NCI-H2227 treated with DMSO at 0.1 percent for 48 hours (cell line): Measurements from ENCODE around the gene PSMD5.
"Not testable (repeated sequence)": the region's sequence is repeated elsewhere in the genome, so short reads cannot be mapped to it uniquely, and the experiment has no call there.

Source experiments
- DNase-seq: peaks from one replicate; lab custom pipeline; 2025; lab: John Stamatoyannopoulos, UW

The PSMD5 gene

GRCh38 chr9:120807607-120808379 lies 34.9 kb downstream of the PSMD5 start:
- DNase-seq: no peak

GRCh38 chr9:120804784-120805363 lies 37.8 kb downstream of the PSMD5 start:
- not testable (repeated sequence) for DNase-seq

GRCh38 chr9:120801441-120801840 lies 41.3 kb downstream of the PSMD5 start:
- no peak for DNase-seq

GRCh38 chr9:120792898-120793765 lies 49.6 kb downstream of the PSMD5 start, which contains the start of gene FBXW2:
TSS of gene FBXW2 (minus strand) at chr9:120793416. CDS start at chr9:120788258, 5,158 bp downstream.
- DNase-seq: peak; percentile 45

GRCh38 chr9:120791161-120791560 lies 51.6 kb downstream of the PSMD5 start:
- DNase-seq: no peak

GRCh38 chr9:120787933-120788332 lies 54.8 kb downstream of the PSMD5 start:
- no peak for DNase-seq

- no peak for DNase-seq
Measured at GRCh38 chr9:120783602-120784047, 59.1 kb downstream of the PSMD5 start.

GRCh38 chr9:120781236-120781635 lies 61.5 kb downstream of the PSMD5 start:
- DNase-seq: no peak

- DNase-seq: no peak
Measured at GRCh38 chr9:120780367-120780766, 62.4 kb downstream of the PSMD5 start.

- no peak for DNase-seq
Measured at GRCh38 chr9:120779227-120779626, 63.5 kb downstream of the PSMD5 start.

GRCh38 chr9:120778758-120779157 lies 64.0 kb downstream of the PSMD5 start:
- DNase-seq: no peak

- DNase-seq: no peak
Measured at GRCh38 chr9:120777229-120777628, 65.5 kb downstream of the PSMD5 start.

- DNase-seq: no peak
Measured at GRCh38 chr9:120776788-120777187, 65.9 kb downstream of the PSMD5 start.

GRCh38 chr9:120775859-120776258 lies 66.9 kb downstream of the PSMD5 start:
- no peak for DNase-seq

GRCh38 chr9:120774719-120775118 lies 68.0 kb downstream of the PSMD5 start:
- DNase-seq: no peak

GRCh38 chr9:120773256-120773655 lies 69.5 kb downstream of the PSMD5 start:
- DNase-seq: no peak

- no peak for DNase-seq
Measured at GRCh38 chr9:120770931-120771330, 71.8 kb downstream of the PSMD5 start.

- no peak for DNase-seq
Measured at GRCh38 chr9:120768886-120769285, 73.8 kb downstream of the PSMD5 start.

GRCh38 chr9:120768247-120768646 lies 74.5 kb downstream of the PSMD5 start:
- no peak for DNase-seq

- no peak for DNase-seq
Measured at GRCh38 chr9:120767451-120767850, 75.3 kb downstream of the PSMD5 start.
